HG03095 (cell line): ENCODE measurements around the gene ENC1.

ENCODE experiments used
- ATAC-seq: cut with Tn5 transposase; IDR thresholded peaks from one replicate; pipeline ENCODE4 v1.9.1; 2021; ENCODE audit warnings: moderate library complexity; ENCODE audit not compliant: unreplicated experiment

Gene ENC1

GRCh38 chr5:74632947-74633356 lies 7.6 kb downstream of the ENC1 start:
- ATAC-seq, result no peak

DNA sequence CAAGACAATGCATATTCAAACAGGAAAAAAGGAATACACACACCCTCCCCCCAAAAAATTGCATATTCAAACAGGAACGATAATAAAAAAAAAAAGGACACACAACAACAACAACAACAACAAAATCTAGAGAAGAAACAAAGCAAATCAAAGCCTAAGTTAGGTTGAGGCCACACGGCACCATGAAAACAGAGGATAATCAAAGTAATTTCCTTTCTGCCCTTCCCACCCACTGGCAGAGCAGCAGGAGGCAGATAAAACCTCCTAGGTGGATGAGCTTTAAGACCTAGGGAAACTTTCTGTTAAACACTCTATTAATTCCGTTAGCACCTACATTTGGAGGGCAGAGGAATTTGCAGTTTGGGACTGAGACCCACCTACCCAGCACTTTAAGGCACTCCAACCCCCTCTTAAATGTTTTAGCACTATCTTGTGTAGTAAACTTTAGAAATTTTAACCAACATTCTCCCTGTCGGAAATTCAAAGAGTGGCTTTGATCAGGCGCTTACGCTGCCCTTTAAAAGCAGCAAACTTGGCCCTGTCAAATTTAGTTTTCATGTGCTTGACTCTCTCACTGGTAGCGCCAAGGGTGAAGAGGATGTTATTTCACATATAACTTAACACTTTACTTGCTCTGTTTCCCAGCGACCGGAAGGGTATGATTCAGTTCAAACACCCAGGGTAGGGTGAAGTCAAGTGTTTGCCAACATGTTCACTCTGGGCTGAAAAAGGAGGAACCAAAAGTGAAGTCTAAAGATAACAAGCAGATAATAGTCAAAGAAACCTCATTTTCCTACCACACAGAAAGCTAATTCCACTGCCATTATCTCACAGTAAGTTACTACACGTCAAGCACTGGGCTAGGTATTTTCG lies 9.2 kb downstream of the ENC1 start:
- ATAC-seq, result peak; percentile 93

GRCh38 chr5:74630453-74631066 lies 10.0 kb downstream of the ENC1 start:
- ATAC-seq, result no peak

- no peak for ATAC-seq
These were observed 11.2 kb downstream of the ENC1 start for GRCh38 chr5:74629326-74629725.

DNA sequence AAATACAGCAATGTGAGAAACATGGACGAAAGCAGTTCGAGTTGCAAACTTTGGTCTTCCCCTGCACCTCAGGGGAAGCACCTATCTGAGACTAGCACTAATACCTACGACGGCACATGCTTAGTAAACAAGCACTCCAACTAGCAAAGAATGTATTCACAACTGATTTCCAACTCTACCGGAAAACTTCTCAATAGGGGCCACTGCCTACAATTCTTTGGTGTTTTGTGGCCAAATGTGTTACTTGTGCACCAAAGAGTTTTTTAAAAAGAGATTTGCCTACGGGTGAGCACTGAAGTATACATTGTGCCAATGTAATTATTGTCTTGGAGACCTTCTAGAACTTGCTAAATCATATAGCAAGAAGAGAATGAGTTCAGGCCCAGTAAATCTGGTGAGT lies 12.2 kb downstream of the ENC1 start:
- ATAC-seq, result no peak

GRCh38 chr5:74627646-74628279 lies 12.8 kb downstream of the ENC1 start:
- no peak for ATAC-seq

DNA sequence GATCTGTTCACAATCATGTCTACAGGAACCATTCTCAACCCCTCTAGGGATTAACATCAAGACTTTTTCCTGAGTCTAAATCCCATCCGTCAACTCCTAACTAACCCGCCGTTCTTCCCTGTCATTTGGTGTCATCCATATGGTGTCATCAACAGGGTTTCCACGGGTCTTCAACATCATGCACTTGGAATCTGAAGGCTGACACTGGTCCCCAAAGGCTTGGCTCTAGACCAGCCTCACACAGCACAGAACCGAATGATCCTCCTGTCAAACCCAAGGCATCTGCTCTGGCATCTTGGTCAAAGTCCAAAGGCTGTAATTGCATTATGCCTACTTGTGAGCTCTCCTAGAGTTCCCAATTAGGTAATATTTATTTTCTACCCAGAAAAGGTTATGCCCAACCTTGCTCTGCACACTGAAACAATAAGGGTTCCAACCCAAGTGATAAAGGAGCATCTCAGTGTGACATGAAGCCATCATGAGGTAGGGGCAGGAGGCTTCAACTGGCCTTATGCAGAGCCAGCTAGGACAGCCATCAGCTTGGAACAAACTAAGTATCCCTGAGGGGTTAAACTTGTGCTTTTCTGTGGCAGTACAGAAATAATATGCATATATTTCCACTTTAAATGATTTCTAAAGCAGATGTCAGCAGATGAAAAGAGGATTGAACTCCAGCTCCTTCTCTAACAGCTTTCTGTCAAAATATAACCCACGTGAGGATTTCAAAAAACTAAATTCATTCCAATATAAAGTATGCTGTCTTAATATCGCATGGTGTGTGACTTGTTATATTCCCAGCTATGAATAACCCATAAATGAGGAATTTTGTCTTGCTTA lies 13.9 kb downstream of the ENC1 start:
- no peak for ATAC-seq

DNA sequence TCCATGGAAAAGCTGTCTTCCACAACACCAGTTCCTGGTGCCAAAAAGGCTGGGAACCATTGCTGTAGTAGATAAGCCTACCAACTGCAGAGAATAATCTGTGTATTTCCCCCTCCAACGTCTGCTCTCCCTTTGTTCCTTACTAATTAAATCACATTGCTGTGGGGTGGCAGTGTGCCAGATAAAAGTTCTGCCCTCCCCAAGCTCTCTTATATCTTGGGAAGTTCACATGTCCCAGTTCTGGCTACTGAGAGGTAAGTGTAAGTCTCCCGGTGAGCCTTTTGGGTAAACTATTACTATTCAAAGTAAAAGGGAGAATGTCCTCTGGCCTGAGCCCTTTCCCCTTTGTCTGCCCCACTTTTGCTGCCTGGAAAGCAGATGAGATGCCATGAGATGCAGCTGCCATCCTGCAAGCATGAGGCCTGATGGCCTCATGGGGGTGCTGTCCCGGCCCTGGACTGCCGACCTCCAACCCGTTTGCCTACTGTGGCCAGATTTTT lies 14.7 kb downstream of the ENC1 start:
- no peak for ATAC-seq

DNA sequence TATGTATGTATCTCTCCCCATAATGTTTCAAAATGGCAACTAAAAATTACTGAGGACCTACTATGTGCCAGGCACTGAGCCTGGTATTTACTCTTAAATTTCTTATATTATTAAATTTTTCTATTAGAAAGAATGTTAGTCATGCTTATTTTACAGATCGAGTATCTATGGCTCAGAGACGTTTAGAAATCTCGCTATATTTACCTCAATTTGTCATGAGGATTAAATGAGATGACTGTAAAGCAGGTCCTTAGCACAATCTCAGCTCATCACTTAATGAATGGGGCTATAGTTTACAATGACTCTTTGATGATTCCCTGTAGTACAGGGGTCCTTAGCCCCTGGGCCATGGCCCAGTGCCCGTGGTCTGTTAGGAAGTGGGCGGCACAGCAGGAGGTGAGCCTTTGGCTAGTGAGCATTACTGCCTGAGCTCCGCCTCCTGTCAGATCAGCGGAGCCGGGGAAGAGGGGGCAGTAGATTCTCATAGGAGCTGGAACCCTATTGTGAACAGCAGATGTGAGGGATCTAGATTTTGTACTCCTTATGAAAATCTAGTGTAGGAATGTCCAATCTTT lies 15.5 kb downstream of the ENC1 start:
- ATAC-seq, result no peak

- no peak for ATAC-seq
These were observed 16.0 kb downstream of the ENC1 start for GRCh38 chr5:74624501-74624900.

DNA sequence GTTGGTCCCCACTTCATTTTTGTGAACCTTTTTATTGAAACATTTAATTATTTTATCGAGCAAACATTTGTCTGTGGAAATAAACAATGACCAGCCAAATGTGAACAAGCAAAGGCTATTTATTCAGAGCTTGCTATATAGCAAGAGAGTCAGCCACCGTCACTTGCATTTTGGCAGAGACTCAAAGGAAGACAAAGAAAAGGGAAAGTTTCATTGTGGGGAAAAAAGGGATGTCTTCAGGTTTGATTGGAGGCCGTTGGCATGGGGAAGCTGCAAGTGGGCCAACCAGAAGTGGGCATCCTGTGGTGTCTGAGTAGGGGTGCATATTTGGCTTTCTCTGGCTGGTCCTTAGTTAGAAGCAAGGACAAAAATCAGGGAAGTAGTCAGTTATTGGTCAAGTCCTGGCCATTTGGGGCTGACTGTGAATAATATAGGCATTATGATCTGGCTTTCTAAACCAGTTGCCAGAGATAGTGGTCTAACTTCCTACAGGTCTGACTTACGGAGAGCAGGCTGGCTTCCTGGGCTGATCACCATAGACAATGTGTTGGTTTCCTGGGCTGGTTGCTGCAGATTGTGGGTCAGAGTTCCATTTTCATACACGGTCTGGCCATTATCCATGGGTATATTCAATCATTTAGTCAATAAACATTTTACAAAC lies 16.6 kb downstream of the ENC1 start:
- no peak for ATAC-seq

DNA sequence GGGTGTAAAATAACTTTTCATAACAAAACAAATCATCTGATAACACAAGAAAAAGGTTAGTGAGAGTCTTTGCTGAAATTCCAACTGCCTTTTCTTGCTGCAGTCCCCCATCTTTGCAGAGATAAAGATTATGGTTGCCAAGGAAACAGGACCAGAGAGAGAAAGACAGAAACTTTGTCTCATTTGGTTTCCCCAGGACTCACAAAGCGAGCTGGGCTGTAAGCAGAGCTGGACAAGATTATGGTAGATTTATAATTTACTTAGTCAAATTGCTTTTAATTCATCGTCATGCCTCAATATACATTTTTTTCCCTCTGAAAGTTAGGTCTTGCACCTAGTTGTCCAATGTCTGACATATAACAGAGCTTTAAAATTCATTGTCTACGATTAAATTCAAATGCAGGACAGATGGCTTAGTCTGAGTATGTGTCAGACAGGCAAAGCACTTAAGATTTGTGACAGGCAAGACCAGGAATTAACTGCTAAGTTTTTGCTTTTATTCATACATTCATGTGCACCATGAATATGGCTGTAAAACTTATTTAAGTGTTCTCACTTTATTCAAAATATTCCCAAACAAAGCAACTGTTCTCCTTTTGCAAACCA lies 17.4 kb downstream of the ENC1 start:
- ATAC-seq, result no peak

- ATAC-seq, result no peak
These were observed 18.4 kb downstream of the ENC1 start for GRCh38 chr5:74622122-74622521.

DNA sequence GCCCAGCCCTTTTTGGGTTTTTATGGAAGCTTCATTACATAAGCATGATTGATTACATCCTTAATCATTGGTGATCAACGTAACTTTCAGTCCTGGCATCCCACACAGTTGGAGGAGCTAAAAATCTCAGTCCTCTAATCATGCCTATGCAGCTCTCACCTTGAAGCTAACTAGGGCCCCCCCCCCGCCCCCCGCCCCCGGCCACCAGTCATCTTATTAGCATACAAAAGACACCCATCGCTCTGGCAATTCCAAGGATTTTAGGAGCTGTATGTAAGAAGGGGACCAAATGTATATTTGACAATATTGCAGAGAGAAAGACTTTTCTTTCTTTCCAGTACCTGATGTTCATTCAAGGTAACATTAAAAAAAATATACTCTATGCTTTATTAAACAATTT lies 19.0 kb downstream of the ENC1 start:
- no peak for ATAC-seq

DNA sequence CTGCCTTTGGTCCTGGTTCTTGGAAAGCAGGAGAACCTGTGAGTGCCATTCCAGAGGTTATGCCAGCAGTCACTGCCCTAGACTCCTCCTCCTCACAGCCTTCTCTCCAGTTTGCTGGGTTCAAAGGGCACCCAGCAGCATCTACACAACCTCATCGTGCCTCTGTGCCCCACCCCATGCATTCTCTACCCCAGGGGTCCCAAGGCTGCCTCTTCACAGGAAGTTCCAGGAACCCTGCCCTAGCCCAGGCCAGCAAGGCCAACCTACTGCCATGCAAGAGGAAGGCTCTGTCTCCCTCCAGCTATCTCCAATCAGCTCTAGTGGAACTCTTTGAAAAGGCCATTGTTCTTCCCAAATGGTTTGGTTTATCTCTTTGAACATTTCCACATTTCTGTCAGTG lies 21.2 kb downstream of the ENC1 start:
- no peak for ATAC-seq

DNA sequence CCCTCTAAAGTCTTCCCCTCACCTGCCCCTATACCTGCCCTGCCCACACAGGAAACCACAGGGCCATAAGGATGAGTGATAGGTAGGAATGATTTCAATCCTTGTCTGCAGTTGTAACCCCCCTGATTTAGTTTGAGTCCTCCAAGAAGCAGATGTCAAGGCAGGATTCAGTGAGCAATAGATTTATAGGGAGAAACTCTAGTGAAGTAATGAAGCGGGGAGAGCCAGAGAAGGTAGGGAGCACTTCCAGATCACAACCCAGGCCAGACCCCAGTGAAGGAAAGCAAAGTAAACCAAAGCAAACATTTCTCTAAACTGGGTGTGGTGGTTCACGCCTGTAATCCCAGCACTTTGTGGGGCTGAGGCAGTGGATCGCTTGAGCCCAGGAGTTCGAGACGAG lies 22.4 kb downstream of the ENC1 start:
- no peak for ATAC-seq

DNA sequence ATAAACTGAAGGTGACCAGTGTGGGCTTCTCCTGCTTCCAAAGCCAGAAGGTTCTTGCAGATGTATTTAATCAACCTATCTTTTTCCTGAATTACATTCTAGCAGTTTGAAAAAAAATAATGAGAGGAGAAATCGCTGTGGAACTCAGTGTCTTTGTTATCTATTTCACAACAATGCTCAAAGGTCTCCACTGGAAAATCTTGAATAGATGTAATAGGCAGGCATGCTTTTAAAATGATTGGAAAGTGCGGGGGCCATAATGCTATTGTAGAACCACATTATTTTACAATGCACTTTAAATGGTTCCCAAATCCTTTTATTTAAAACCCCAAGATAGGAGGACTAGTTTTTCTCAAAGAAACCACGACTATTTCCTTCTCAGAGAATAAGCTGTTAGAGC lies 23.3 kb downstream of the ENC1 start:
- ATAC-seq, result no peak

GRCh38 chr5:74616236-74617146 lies 24.0 kb downstream of the ENC1 start:
- ATAC-seq, result no peak

DNA sequence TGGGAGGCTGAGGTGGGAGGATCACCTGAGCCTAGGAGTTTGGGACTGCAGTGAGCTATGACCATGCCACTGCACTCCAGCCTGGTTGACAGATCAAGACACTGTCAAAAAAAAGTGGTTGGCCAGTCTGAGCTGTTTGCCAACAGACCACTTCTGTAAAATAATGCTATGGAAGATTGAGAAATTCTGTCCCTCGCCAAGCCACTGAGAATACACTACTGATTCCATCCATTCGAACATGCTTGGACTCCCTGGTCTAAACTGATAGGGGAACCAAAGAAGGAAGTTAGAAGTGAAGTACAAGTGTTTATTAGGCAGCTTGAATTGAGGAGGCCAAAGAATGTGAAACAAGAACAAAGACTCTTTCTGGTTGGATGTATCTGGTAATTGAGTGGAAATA lies 27.2 kb downstream of the ENC1 start:
- ATAC-seq, result no peak
